B cell (primary cell): Measurements from ENCODE around the gene PNPLA2. TPM values are rescaled to one million over a fixed set of nuclear protein-coding genes. Genes with fewer than 3 reads are reported as not detected.

Source experiments
- ATAC-seq: fragments of 200-7000 bp; cut with Tn5 transposase; one replicate; pipeline ENCODE4 v1.10.0; 2021; ENCODE audit warnings: low read depth, mild to moderate bottlenecking, moderate number of reproducible peaks, moderate library complexity
- CTCF ChIA-PET: fragments of 350-600 bp; sonication (Branson Sonifier 250); formaldehyde crosslinking; loops from one replicate; lab custom pipeline; 2021; ENCODE audit warnings: antibody characterized with exemption, inconsistent platforms; lab: Charles Lee
- POLR2A ChIA-PET: fragments of 350-600 bp; sonication (Branson Sonifier 250); formaldehyde crosslinking; loops from one replicate; lab custom pipeline; 2021; ENCODE audit warnings: antibody characterized with exemption; lab: Charles Lee
- DNase-seq: peaks from one replicate; pipeline ENCODE4 v3.0.0; 2013
- H2AFZ ChIP-seq: 2 replicates; pipeline ENCODE4 v1.6.1; 2012; ENCODE audit warnings: mild to moderate bottlenecking, low read depth, low read length; ENCODE audit not compliant: insufficient read depth, poor library complexity, severe bottlenecking
- H3K27ac ChIP-seq, 2 donors: 1 replicate in 1 of 2; 2 replicates in 1 of 2; pipeline ENCODE4 v1.5.1; 2012 to 2013; ENCODE audit warnings: low read length in 2 of 2, mild to moderate bottlenecking in 2 of 2, moderate library complexity in 1 of 2
- H3K27me3 ChIP-seq, 4 experiments: fragments of 200-600 bp in 1 of 4; sonication (generic) in 1 of 4; replicated peaks in 1 of 4; 1 replicate in 2 of 4; 2 replicates in 2 of 4; pipeline versions ENCODE4 v1.6.1 to v1.7.0; 2013 to 2016; ENCODE audit warnings: low read length in 3 of 4, mild to moderate bottlenecking in 2 of 4, mixed read lengths in 1 of 4, moderate library complexity in 1 of 4; ENCODE audit not compliant: insufficient read depth in 4 of 4, control insufficient read depth in 3 of 4; ENCODE audit errors: control extremely low read depth in 1 of 4
- H3K36me3 ChIP-seq, 2 experiments: replicated peaks in 1 of 2; 1 replicate in 1 of 2; 2 replicates in 1 of 2; pipeline versions ENCODE4 v1.6.1 to v1.7.1; 2013; ENCODE audit warnings: low read length in 1 of 2; ENCODE audit not compliant: insufficient read depth in 2 of 2, control insufficient read depth in 1 of 2; ENCODE audit errors: control extremely low read depth in 1 of 2, extremely low read depth in 1 of 2
- H3K4me1 ChIP-seq, 2 donors: fragments of 200-600 bp in 1 of 2; sonication (generic) in 1 of 2; 1 replicate in 1 of 2; 2 replicates in 1 of 2; pipeline versions ENCODE4 v1.5.1 to v1.6.1; 2013 to 2017; ENCODE audit warnings: low read length in 2 of 2; ENCODE audit not compliant: control insufficient read depth in 2 of 2, insufficient read depth in 2 of 2
- H3K4me2 ChIP-seq: replicated peaks from 2 replicates; pipeline ENCODE3; 2012; ENCODE audit warnings: mild to moderate bottlenecking, low read depth, low read length; ENCODE audit not compliant: poor library complexity, severe bottlenecking
- H3K4me3 ChIP-seq, 5 experiments: fragments of 200-600 bp in 1 of 5; sonication (generic) in 1 of 5; 1 replicate in 3 of 5; 2 replicates in 2 of 5; pipeline versions ENCODE4 v1.5.1 to v1.7.0; 2011 to 2016; ENCODE audit warnings: low read length in 4 of 5, mild to moderate bottlenecking in 4 of 5, low read depth in 2 of 5, control low read depth in 1 of 5, moderate library complexity in 1 of 5; ENCODE audit not compliant: insufficient read depth in 1 of 5; ENCODE audit errors: control extremely low read depth in 1 of 5, extremely low read depth in 1 of 5
- H3K79me2 ChIP-seq: fragments of 200-600 bp; sonication (generic); one replicate; pipeline ENCODE4 v1.6.0; 2016; ENCODE audit warnings: low read length; ENCODE audit not compliant: control insufficient read depth, insufficient read depth
- H3K9ac ChIP-seq: fragments of 200-600 bp; sonication (generic); 2 replicates; pipeline ENCODE4 v1.6.1; 2017; ENCODE audit warnings: mild to moderate bottlenecking, low read length, moderate library complexity
- H3K9me3 ChIP-seq, 3 donors: one replicate each; pipeline versions ENCODE4 v1.6.1 to v1.7.1; 2013; ENCODE audit warnings: low read length in 2 of 3; ENCODE audit not compliant: control insufficient read depth in 2 of 3, insufficient read depth in 1 of 3; ENCODE audit errors: control extremely low read depth in 1 of 3
- H4K20me1 ChIP-seq: 2 replicates; pipeline ENCODE4 v1.6.0; 2012; ENCODE audit warnings: mild to moderate bottlenecking, low read length; ENCODE audit not compliant: insufficient read depth, control insufficient read depth, poor library complexity, severe bottlenecking
- H3K27ac Mint-ChIP-seq: one replicate; pipeline ENCODE4 v1.8.0; 2021; ENCODE audit warnings: mixed read lengths
- H3K27me3 Mint-ChIP-seq: one replicate; pipeline ENCODE4 v1.8.0; 2021; ENCODE audit warnings: mixed read lengths
- H3K4me1 Mint-ChIP-seq: one replicate; pipeline ENCODE4 v1.8.0; 2021; ENCODE audit warnings: mixed read lengths
- H3K4me3 Mint-ChIP-seq: one replicate; pipeline ENCODE4 v1.8.0; 2021; ENCODE audit warnings: mixed read lengths
- H3K9me3 Mint-ChIP-seq: one replicate; pipeline ENCODE4 v1.8.0; 2022; ENCODE audit warnings: mixed read lengths; ENCODE audit not compliant: insufficient read depth
- EZH2 ChIP-seq: IDR thresholded peaks from 2 replicates; pipeline ENCODE4 v1.6.1; 2012; ENCODE audit warnings: borderline replicate concordance, low read depth, mild to moderate bottlenecking, moderate library complexity, low read length; ENCODE audit not compliant: insufficient read depth, poor library complexity, severe bottlenecking
- WGBS: methylation state at CpG from one replicate; pipeline ENCODE4 v1.1.5; 2013; ENCODE audit warnings: missing lambda C conversion rate; ENCODE audit not compliant: insufficient coverage; 5-methylcytosine and 5-hydroxymethylcytosine counted together
- intact Hi-C: fragments of 100-400 bp; cut with micrococcal nuclease; formaldehyde crosslinking; loops from one replicate; pipeline ENCODE4 v1.10.0; 2022
- polyA plus RNA-seq: library from polyadenylated mRNA; depleted of rRNA; stranded (reverse); fragments of >200 nt; gene quantifications from 2 replicates; pipeline ENCODE4 v1.2.3, GENCODE V29; 2012
- total RNA-seq, 2 donors: library from RNA; stranded (reverse); fragments of 120-200 nt in 1 of 2; gene quantifications; 1 replicate in 1 of 2; 2 replicates in 1 of 2; pipeline versions ENCODE4 v1.2.3 to v1.2.4, GENCODE V29; 2013 to 2022
- TF ChIP-seq, protein P1 (sequence below): fragments of 200-600 bp; IDR thresholded peaks from one replicate; pipeline ENCODE4 v1.8.0; 2022; ENCODE audit warnings: antibody characterized with exemption, mild to moderate bottlenecking

PNPLA2 gene
- total and polyA plus RNA-seq, 2 donors (not counting 1 experiment from before 2014, with no cell fraction given), result 208 to 276 TPM

DNA sequence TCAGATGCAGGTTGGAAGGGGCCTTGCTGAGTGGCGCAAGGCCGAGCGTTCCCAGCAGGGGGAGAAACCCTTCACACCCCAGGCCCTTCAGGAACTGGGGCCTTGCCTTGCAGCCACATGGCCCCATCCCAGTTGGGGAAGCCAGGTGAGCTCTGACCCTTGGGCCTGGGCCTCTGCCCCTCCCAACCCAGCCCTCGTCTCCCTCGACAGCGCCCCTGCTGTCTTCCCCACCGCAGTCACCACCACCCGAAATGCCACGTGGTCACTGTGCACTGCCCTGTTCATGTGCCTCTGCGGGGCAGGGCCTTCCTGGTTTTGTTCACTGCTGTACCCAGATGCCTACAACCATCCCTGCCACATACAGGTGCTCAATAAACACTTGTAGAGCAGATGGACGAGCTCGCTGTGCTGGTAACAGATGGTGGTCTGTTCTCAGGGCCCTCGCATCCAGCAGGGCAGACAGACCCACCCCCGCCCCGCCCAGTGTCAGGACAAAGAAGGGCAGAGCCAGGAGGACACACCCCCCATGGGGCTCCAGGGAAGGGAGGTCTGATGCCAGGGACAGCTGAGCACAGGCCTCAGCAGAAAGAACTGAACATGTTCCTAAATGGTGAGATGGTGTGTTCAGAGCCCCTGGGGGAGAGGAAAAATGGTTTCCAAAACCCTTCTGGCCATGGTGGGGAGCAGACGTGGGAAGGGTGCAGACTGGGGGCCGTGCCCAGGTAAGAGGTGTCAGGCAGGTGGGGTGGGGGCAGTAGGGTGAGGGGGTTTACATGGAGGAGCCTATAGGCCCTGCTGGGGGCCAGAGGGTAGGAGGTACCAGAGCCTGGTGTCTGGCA is 19.9 kb downstream of the PNPLA2 start:
- TF ChIP-seq EZH2, result no peak
- TF ChIP-seq, protein P1, sequence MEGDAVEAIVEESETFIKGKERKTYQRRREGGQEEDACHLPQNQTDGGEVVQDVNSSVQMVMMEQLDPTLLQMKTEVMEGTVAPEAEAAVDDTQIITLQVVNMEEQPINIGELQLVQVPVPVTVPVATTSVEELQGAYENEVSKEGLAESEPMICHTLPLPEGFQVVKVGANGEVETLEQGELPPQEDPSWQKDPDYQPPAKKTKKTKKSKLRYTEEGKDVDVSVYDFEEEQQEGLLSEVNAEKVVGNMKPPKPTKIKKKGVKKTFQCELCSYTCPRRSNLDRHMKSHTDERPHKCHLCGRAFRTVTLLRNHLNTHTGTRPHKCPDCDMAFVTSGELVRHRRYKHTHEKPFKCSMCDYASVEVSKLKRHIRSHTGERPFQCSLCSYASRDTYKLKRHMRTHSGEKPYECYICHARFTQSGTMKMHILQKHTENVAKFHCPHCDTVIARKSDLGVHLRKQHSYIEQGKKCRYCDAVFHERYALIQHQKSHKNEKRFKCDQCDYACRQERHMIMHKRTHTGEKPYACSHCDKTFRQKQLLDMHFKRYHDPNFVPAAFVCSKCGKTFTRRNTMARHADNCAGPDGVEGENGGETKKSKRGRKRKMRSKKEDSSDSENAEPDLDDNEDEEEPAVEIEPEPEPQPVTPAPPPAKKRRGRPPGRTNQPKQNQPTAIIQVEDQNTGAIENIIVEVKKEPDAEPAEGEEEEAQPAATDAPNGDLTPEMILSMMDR, result no peak
- Histone ChIP-seq H3K4me2 (no peak overlapping the region), H3K9me3 (no peaks in the 10 kb centered on the region), H3K4me1 (peaks cover 17 to 32% of the 10 kb centered on the region in 2 donors), H4K20me1 (peaks cover 53% of the 10 kb centered on the region), H3K27ac (no peak overlapping the region), H3K79me2 (peaks cover 20% of the 10 kb centered on the region), H3K4me3 (no peak overlapping the region), H2AFZ (no peak overlapping the region), H3K36me3 (peaks cover 0 to 19% of the 10 kb centered on the region in 2 experiments), H3K27me3 (peaks cover 0 to 21% (median 5%) of the 10 kb centered on the region in 4 experiments), H3K9ac (no peak overlapping the region)
- intact Hi-C loops, result no loop called here
- POLR2A ChIA-PET, result interaction anchor here (5.2 kb wide), 1 partner anchor 19 kb away, joined by 29 read pairs; the partner anchor contains the start of gene PNPLA2
- H3K4me3 Mint-ChIP-seq, result no peak overlapping the region
- H3K9me3 Mint-ChIP-seq, result no peaks in the 10 kb centered on the region
- no peaks in the 10 kb centered on the region for H3K27me3 Mint-ChIP-seq
- ATAC-seq (no peak), DNase-seq (no peak)
- CTCF ChIA-PET, result no interaction called here
- H3K27ac Mint-ChIP-seq, result no peak overlapping the region
- H3K4me1 Mint-ChIP-seq, result peaks cover 21% of the 10 kb centered on the region
- 86% methylated on average over 13 of the region's 17 CpGs for WGBS

DNA sequence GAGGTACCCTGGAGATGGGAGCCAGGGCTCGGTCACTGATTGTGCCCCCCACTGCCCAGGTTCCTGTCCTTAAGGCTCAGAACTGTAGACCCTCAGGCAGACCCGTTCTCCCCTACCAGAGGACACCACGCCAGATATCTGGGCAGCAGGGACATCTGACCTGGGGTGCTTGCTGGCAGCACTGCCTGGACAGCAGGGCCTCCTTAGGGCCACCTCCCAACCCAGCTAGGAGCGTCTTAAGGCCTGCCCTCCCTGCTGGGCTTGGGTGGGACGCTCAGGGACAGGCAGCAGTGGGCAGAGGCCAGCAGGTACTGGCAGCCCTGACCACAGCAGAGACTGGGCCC is 20.5 kb downstream of the PNPLA2 start:
- DNase-seq (no peak), ATAC-seq (no peak)
- Histone ChIP-seq H2AFZ (no peak overlapping the region), H3K9ac (no peak overlapping the region), H4K20me1 (peaks cover 53% of the 10 kb centered on the region), H3K79me2 (peaks cover 20% of the 10 kb centered on the region), H3K4me3 (no peak overlapping the region), H3K9me3 (no peaks in the 10 kb centered on the region), H3K4me2 (no peak overlapping the region), H3K4me1 (peaks cover 20 to 35% of the 10 kb centered on the region in 2 donors), H3K36me3 (peaks cover 0 to 19% of the 10 kb centered on the region in 2 experiments), H3K27ac (no peak overlapping the region), H3K27me3 (peaks cover 0 to 22% (median 7%) of the 10 kb centered on the region in 4 experiments)
- Mint-ChIP-seq H3K27me3 (no peaks in the 10 kb centered on the region), H3K4me1 (peaks cover 22% of the 10 kb centered on the region), H3K27ac (no peak overlapping the region), H3K4me3 (no peak overlapping the region), H3K9me3 (no peaks in the 10 kb centered on the region)
- POLR2A ChIA-PET, result interaction anchor here (5.2 kb wide), 1 partner anchor 20 kb away, joined by 29 read pairs; the partner anchor contains the start of gene PNPLA2
- WGBS, result 95% methylated on average over 5 of the region's 5 CpGs
- CTCF ChIA-PET, result no interaction called here
- intact Hi-C loops, result no loop called here
- no peak for TF ChIP-seq EZH2
- TF ChIP-seq, protein P1, result no peak
